Endothelial cell of umbilical vein (primary cell): ENCODE results near the gene MYO16.

Experiments
- FOS ChIP-seq: IDR thresholded peaks from 2 replicates; pipeline ENCODE4 v1.6.1; 2011; ENCODE audit warnings: mild to moderate bottlenecking, low read length, moderate library complexity, borderline replicate concordance; ENCODE audit not compliant: insufficient read depth
- JUN ChIP-seq: IDR thresholded peaks from 2 replicates; pipeline ENCODE4 v1.6.1; 2011; ENCODE audit warnings: borderline replicate concordance, low read depth; ENCODE audit not compliant: insufficient read length, insufficient read depth
- MYC ChIP-seq: IDR thresholded peaks from one replicate; pipeline ENCODE4 v1.6.1; 2011; ENCODE audit warnings: mild to moderate bottlenecking, low read depth, low read length
- POLR2A ChIP-seq: IDR thresholded peaks from 2 replicates; pipeline ENCODE4 v1.6.1; 2012; ENCODE audit warnings: low read depth, mild to moderate bottlenecking, control low read depth, low read length
- POLR2AphosphoS5 ChIP-seq: IDR thresholded peaks from 2 replicates; pipeline ENCODE4 v1.6.1; 2012; ENCODE audit warnings: low read depth, mild to moderate bottlenecking, control low read depth, low read length, moderate library complexity; ENCODE audit not compliant: insufficient read depth
- TF ChIP-seq, protein P1 (sequence below), 2 donors: IDR thresholded peaks; 1 replicate in 1 of 2; 2 replicates in 1 of 2; pipeline ENCODE4 v1.5.1; 2011; ENCODE audit warnings: low read length in 2 of 2, mild to moderate bottlenecking in 2 of 2, moderate library complexity in 2 of 2, control low read depth in 1 of 2, inconsistent platforms in 1 of 2, low read depth in 1 of 2; ENCODE audit not compliant: insufficient read depth in 1 of 2; ENCODE audit errors: extremely low read depth in 1 of 2
- TF ChIP-seq, protein P2 (sequence below): IDR thresholded peaks from 2 replicates; pipeline ENCODE4 v1.6.1; 2011; ENCODE audit not compliant: insufficient read depth, insufficient read length

DNA sequence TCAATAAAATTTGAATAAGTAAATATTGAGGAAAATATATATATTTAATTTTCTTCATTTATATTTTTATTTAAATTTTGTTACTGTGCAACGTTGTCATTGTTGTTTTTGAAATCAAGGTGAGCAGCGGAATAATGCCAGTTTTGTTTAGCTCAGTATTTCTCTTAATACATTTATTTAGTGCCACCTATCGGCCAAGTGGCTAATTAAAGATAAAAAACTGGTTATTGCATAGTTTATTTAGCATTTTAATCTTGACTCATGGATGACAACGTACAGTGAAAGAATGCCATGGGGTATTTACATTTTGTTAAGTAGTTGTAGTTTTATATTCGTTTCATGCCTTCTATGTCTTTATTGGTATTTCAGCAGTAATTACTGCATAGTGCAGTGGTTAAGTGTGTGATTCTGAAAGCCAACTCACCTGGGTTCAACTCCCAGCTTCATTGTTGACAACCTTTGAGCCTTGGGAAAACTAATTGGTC is 265.9 kb downstream of the MYO16 start:
- TF ChIP-seq, protein P1, sequence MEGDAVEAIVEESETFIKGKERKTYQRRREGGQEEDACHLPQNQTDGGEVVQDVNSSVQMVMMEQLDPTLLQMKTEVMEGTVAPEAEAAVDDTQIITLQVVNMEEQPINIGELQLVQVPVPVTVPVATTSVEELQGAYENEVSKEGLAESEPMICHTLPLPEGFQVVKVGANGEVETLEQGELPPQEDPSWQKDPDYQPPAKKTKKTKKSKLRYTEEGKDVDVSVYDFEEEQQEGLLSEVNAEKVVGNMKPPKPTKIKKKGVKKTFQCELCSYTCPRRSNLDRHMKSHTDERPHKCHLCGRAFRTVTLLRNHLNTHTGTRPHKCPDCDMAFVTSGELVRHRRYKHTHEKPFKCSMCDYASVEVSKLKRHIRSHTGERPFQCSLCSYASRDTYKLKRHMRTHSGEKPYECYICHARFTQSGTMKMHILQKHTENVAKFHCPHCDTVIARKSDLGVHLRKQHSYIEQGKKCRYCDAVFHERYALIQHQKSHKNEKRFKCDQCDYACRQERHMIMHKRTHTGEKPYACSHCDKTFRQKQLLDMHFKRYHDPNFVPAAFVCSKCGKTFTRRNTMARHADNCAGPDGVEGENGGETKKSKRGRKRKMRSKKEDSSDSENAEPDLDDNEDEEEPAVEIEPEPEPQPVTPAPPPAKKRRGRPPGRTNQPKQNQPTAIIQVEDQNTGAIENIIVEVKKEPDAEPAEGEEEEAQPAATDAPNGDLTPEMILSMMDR (IDR thresholded peaks at IDR 0.05; ENCODE audit: extremely low read depth in 1 of 2, insufficient read depth in 1 of 2, low read depth in 1 of 2, low read length in 2 of 2) = peak; percentile 23 to 28
- no peak for TF ChIP-seq POLR2A
- no peak for TF ChIP-seq POLR2AphosphoS5
- TF ChIP-seq, protein P2, sequence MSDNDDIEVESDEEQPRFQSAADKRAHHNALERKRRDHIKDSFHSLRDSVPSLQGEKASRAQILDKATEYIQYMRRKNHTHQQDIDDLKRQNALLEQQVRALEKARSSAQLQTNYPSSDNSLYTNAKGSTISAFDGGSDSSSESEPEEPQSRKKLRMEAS = no peak
- TF ChIP-seq FOS = no peak
- TF ChIP-seq JUN = no peak
- no peak for TF ChIP-seq MYC
